GM12801 (cell line): ENCODE measurements around the gene HPCAL4.

Source experiments
- CTCF ChIP-seq: IDR thresholded peaks from one replicate; pipeline ENCODE4 v1.5.1; 2011; ENCODE audit warnings: control low read depth; ENCODE audit not compliant: insufficient read length; ENCODE audit errors: extremely low read depth

The HPCAL4 gene

GRCh38 chr1:39668111-39668510 lies 23.1 kb downstream of the HPCAL4 start:
- TF ChIP-seq CTCF, result no peak

DNA sequence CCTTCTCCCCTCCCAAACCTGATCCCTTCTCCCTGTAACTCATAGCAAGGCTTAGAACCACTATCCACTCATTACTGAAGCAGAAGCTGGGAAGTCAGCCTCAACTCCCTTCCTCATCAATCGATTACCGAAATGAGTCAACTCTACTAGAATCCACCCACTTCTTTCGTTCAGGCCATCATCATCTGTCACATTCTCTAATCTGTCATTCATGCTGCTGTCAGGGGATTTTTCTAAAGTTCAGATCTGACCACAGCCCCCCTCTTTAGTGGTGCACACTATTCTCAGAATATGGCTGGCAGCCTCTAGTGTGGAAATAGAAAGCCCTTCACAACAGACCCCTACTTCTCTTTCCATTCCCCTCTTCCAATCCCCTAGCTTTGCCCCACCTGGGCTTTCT lies 24.5 kb downstream of the HPCAL4 start:
- no peak for TF ChIP-seq CTCF

GRCh38 chr1:39663559-39663958 lies 27.7 kb downstream of the HPCAL4 start:
- no peak for TF ChIP-seq CTCF

DNA sequence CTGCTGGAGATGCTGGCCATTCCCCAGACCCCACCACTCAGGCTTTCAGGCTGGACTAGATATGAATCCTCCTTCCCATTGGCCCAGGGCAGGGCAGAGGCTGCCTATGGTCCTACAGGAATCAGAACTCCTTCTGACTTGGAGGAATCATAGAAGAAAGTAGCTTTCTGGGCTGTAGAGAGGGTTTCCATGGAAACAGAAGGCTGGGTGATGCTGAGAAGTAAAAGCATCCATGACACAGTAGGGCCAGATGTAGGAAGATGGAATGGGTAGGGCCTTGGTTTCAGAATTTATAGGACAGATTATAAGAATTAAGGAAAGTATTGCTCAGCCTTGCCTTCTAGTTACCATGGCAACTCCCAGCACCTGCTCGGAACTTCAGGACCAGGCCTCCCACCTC lies 28.4 kb downstream of the HPCAL4 start:
- TF ChIP-seq CTCF, result no peak

DNA sequence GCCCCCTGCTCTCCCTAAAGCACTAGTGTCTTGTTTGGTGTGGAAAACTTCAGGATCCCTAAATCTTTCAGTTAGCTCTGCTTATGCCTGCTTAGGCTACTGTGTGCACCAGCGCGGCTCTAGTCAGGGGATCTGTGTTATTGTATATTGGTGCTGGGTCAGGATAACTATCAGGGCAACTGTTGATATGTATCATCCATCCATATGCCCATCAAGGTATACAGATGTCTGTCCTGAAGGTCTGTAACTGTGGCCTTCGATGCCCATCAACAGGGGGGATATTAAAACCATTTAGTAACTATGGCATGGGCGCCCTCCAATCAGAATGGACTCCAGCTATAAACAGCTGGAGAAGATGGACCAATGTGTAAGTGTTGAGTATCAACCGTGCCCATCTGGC lies 31.7 kb downstream of the HPCAL4 start:
- TF ChIP-seq CTCF, result no peak

DNA sequence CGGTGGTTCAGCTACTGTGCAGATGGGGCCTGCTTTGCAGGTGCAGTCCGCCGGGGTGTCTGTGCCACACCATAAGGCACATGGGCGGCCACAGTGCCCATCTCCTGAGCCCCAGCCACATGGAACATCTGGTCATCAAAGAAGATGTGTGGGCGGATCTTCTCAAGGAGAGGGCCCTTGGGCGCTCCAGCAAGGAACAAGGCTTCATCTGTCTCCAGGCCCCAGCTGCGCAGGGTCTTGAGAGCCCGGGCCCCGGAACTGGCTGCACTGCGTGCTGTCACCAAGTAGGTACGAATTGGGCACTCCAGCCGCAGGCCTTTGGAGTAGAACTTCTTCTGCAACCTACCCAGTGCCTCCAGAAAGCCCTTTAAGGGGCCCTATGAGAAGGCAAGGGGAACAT lies 32.1 kb downstream of the HPCAL4 start:
- TF ChIP-seq CTCF, result no peak

DNA sequence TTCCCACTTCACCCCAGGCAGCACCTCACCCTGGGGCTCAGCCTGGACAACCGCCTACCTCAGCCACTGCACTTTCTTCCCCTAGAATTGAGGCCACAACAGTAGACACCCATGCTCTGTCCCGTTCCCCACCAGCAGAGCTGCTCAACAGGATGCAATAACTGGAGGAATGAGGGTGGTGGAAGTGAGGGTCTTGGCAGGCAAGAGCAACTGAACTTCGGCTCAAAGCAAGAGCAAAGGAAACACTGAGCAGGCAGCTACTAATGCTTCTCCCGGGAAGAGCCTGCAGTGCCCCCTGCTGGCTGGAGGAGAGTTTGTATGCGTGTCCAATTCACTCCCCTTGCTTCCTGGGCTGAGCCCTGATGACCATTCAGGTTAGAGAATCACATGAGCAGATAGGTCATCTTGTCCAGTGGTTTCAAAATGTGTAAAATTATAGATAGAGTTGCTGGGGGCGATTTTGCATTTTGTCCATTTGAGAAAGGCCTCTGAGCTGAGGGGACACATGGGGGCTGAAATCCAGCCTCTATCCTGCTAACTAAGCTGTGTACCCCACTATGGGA lies 33.2 kb downstream of the HPCAL4 start:
- peak; percentile 81 for TF ChIP-seq CTCF

DNA sequence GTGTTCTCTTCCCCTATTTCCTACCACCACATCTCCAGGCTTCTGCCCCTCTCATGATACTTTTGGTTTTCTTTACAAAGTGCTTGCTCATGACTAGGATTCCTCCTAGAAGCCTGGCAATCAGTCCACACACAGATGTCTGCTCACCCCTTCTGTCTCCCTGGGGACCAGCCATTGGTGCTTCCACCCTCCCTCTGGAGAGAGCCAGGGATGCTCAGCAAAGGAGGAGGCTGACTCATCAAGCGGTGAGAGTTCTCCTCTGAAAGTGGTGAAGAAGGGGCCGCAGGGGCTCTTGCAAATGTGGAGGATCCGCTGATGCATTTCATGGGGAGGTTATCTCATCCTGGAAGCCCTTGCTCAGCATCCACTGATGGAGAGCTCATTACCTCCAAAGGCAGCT lies 33.8 kb downstream of the HPCAL4 start:
- no peak for TF ChIP-seq CTCF
